Mesenchymal stem cell (in vitro differentiated cells and primary cell): ENCODE data around the gene PGF.
A peak's percentile ranks its signal among the peaks of the same experiment; 100 is the strongest.

ENCODE experiments used
- DNase-seq: peaks from one replicate; pipeline ENCODE4 v3.0.0-alpha.2; 2013
- H2AFZ ChIP-seq: one replicate; pipeline ENCODE4 v1.6.1; 2013; ENCODE audit warnings: low read depth, mild to moderate bottlenecking, control low read depth, inconsistent platforms, low read length, moderate library complexity
- H2AK5ac ChIP-seq: 2 replicates; pipeline ENCODE4 v1.6.1; 2013; ENCODE audit warnings: low read length, moderate library complexity, mild to moderate bottlenecking, inconsistent platforms; ENCODE audit not compliant: severe bottlenecking
- H2BK120ac ChIP-seq: one replicate; pipeline ENCODE4 v1.6.1; 2013; ENCODE audit warnings: low read depth, mild to moderate bottlenecking, inconsistent platforms, low read length, moderate library complexity
- H2BK12ac ChIP-seq, 2 experiments: one replicate each; pipeline ENCODE4 v1.6.1; 2013; ENCODE audit warnings: inconsistent platforms in 2 of 2, low read length in 2 of 2, mild to moderate bottlenecking in 2 of 2, moderate library complexity in 2 of 2, control low read depth in 1 of 2
- H2BK15ac ChIP-seq: one replicate; pipeline ENCODE4 v1.6.1; 2013; ENCODE audit warnings: mild to moderate bottlenecking, low read depth, inconsistent platforms; ENCODE audit not compliant: poor library complexity, severe bottlenecking
- H2BK5ac ChIP-seq: 2 replicates; pipeline ENCODE4 v1.6.1; 2013; ENCODE audit warnings: low read depth, mild to moderate bottlenecking, low read length, control low read depth, inconsistent platforms; ENCODE audit not compliant: poor library complexity, severe bottlenecking
- H3K14ac ChIP-seq, 2 experiments: one replicate each; pipeline ENCODE4 v1.6.1; 2013; ENCODE audit warnings: inconsistent platforms in 2 of 2, low read length in 2 of 2, control low read depth in 1 of 2, mild to moderate bottlenecking in 1 of 2, moderate library complexity in 1 of 2
- H3K18ac ChIP-seq, 2 experiments: one replicate each; pipeline ENCODE4 v1.6.1; 2013; ENCODE audit warnings: inconsistent platforms in 2 of 2, low read length in 2 of 2, control low read depth in 1 of 2, low read depth in 1 of 2, mild to moderate bottlenecking in 1 of 2
- H3K23ac ChIP-seq, 2 experiments: one replicate each; pipeline ENCODE4 v1.6.1; 2013; ENCODE audit warnings: inconsistent platforms in 2 of 2, low read length in 2 of 2, mild to moderate bottlenecking in 2 of 2, moderate library complexity in 2 of 2, control low read depth in 1 of 2
- H3K27ac ChIP-seq: 2 replicates; pipeline ENCODE4 v1.5.1; 2013; ENCODE audit warnings: mild to moderate bottlenecking, moderate library complexity, low read length, control low read depth, inconsistent platforms; ENCODE audit not compliant: poor library complexity, severe bottlenecking
- H3K27me3 ChIP-seq, 2 experiments: 2 replicates each; pipeline versions ENCODE4 v1.6.1 to v1.7.0; 2013; ENCODE audit warnings: low read length in 2 of 2, mild to moderate bottlenecking in 2 of 2, moderate library complexity in 2 of 2, control low read depth in 1 of 2, inconsistent platforms in 1 of 2; ENCODE audit not compliant: control insufficient read depth in 1 of 2, insufficient read depth in 1 of 2
- H3K36me3 ChIP-seq, 2 experiments: 2 replicates each; pipeline versions ENCODE4 v1.6.1 to v1.7.0; 2013; ENCODE audit warnings: low read length in 2 of 2, control low read depth in 1 of 2, inconsistent platforms in 1 of 2, low read depth in 1 of 2, mild to moderate bottlenecking in 1 of 2; ENCODE audit not compliant: insufficient read depth in 2 of 2, control insufficient read depth in 1 of 2
- H3K4ac ChIP-seq, 2 experiments: one replicate each; pipeline ENCODE4 v1.6.1; 2013; ENCODE audit warnings: inconsistent platforms in 2 of 2, low read length in 2 of 2, mild to moderate bottlenecking in 2 of 2, moderate library complexity in 2 of 2, control low read depth in 1 of 2, low read depth in 1 of 2
- H3K4me1 ChIP-seq: 2 replicates; pipeline ENCODE4 v1.6.1; 2013; ENCODE audit warnings: low read depth, low read length, control low read depth; ENCODE audit not compliant: control insufficient read depth, insufficient read depth
- H3K4me2 ChIP-seq: 2 replicates; pipeline ENCODE4 v1.6.1; 2013; ENCODE audit warnings: low read length, mild to moderate bottlenecking, inconsistent platforms; ENCODE audit not compliant: poor library complexity, severe bottlenecking
- H3K4me3 ChIP-seq, 2 experiments: 2 replicates each; pipeline versions ENCODE4 v1.5.1 to v1.7.0; 2013; ENCODE audit warnings: low read length in 2 of 2, mild to moderate bottlenecking in 2 of 2, control low read depth in 1 of 2, low read depth in 1 of 2; ENCODE audit not compliant: insufficient read depth in 1 of 2
- H3K79me1 ChIP-seq: replicated peaks from 2 replicates; pipeline ENCODE4 v1.6.1; 2013; ENCODE audit warnings: mild to moderate bottlenecking, control low read depth, low read length, inconsistent platforms; ENCODE audit not compliant: poor library complexity, severe bottlenecking
- H3K9ac ChIP-seq: 2 replicates; pipeline ENCODE4 v1.7.0; 2013; ENCODE audit warnings: mild to moderate bottlenecking, low read length, moderate library complexity
- H3K9me3 ChIP-seq: 2 replicates; pipeline ENCODE4 v1.7.0; 2013; ENCODE audit warnings: mild to moderate bottlenecking, low read length; ENCODE audit not compliant: control insufficient read depth
- H4K8ac ChIP-seq: one replicate; pipeline ENCODE4 v1.6.1; 2013; ENCODE audit warnings: inconsistent platforms, mild to moderate bottlenecking, low read length, moderate library complexity
- H4K91ac ChIP-seq: one replicate; pipeline ENCODE4 v1.6.1; 2013; ENCODE audit warnings: mild to moderate bottlenecking, low read length, inconsistent platforms
- WGBS: methylation state at CpG from one replicate; pipeline ENCODE4 v1.1.7; 2013; ENCODE audit warnings: mixed read lengths; 5-methylcytosine and 5-hydroxymethylcytosine counted together

Gene PGF

GRCh38 chr14:74896400-74896799 lies 59.0 kb downstream of the PGF start:
- no peaks in the 10 kb centered on the region for H3K9me3 ChIP-seq
- H2BK12ac ChIP-seq, result no peak overlapping the region
- no peak overlapping the region for H2AK5ac ChIP-seq
- H3K79me1 ChIP-seq, result peaks cover 34% of the 10 kb centered on the region
- H3K4ac ChIP-seq, result no peak overlapping the region
- H3K4me1 ChIP-seq, result peaks cover 2% of the 10 kb centered on the region
- no peak for DNase-seq
- H3K23ac ChIP-seq, result no peak overlapping the region
- H2BK5ac ChIP-seq, result no peak overlapping the region
- H3K14ac ChIP-seq, result no peak overlapping the region
- WGBS, result 97% methylated on average over 3 of the region's 3 CpGs
- H3K4me2 ChIP-seq, result no peak overlapping the region
- no peak overlapping the region for H2AFZ ChIP-seq
- no peaks in the 10 kb centered on the region for H3K27me3 ChIP-seq
- no peak overlapping the region for H2BK15ac ChIP-seq
- no peak overlapping the region for H4K8ac ChIP-seq
- H3K9ac ChIP-seq, result no peak overlapping the region
- H3K36me3 ChIP-seq, result peaks cover 66 to 95% of the 10 kb centered on the region in 2 experiments
- H3K4me3 ChIP-seq, result no peak overlapping the region
- no peak overlapping the region for H2BK120ac ChIP-seq
- H4K91ac ChIP-seq, result no peak overlapping the region
- H3K18ac ChIP-seq, result no peak overlapping the region
- no peak overlapping the region for H3K27ac ChIP-seq

GRCh38 chr14:74893614-74894091 lies 61.7 kb downstream of the PGF start:
- Histone ChIP-seq H3K14ac (no peak overlapping the region), H3K4me3 (no peak overlapping the region), H3K27ac (no peak overlapping the region), H4K91ac (no peak overlapping the region), H3K4me1 (peaks cover 3% of the 10 kb centered on the region), H3K4me2 (no peak overlapping the region), H4K8ac (no peak overlapping the region), H3K18ac (no peak overlapping the region), H2AK5ac (no peak overlapping the region), H3K9ac (no peak overlapping the region), H2BK5ac (no peak overlapping the region), H3K4ac (no peak overlapping the region), H2BK12ac (no peak overlapping the region), H2BK120ac (no peak overlapping the region), H2AFZ (no peak overlapping the region), H3K36me3 (peaks cover 49 to 93% of the 10 kb centered on the region in 2 experiments), H3K23ac (no peak overlapping the region), H3K79me1 (peaks cover 39% of the 10 kb centered on the region), H2BK15ac (no peak overlapping the region), H3K9me3 (no peaks in the 10 kb centered on the region), H3K27me3 (no peaks in the 10 kb centered on the region)
- DNase-seq, result no peak
- 97% methylated on average over 3 of the region's 4 CpGs for WGBS

- no peaks in the 10 kb centered on the region for H3K9me3 ChIP-seq
- no peaks in the 10 kb centered on the region for H3K27me3 ChIP-seq
- no peak overlapping the region for H3K4me3 ChIP-seq
- H3K4ac ChIP-seq, result no peak overlapping the region
- H2BK12ac ChIP-seq, result no peak overlapping the region
- peaks cover 44 to 89% of the 10 kb centered on the region in 2 experiments for H3K36me3 ChIP-seq
- H2AK5ac ChIP-seq, result no peak overlapping the region
- no peak overlapping the region for H4K91ac ChIP-seq
- H3K27ac ChIP-seq, result no peak overlapping the region
- no peak overlapping the region for H2BK120ac ChIP-seq
- no peak overlapping the region for H3K4me2 ChIP-seq
- 91% methylated on average over 5 of the region's 5 CpGs for WGBS
- no peak for DNase-seq
- peak overlapping the region; percentile 26 for H3K9ac ChIP-seq
- H4K8ac ChIP-seq, result no peak overlapping the region
- H2BK5ac ChIP-seq, result no peak overlapping the region
- H2AFZ ChIP-seq, result no peak overlapping the region
- H2BK15ac ChIP-seq, result no peak overlapping the region
- no peak overlapping the region for H3K23ac ChIP-seq
- H3K18ac ChIP-seq, result no peak overlapping the region
- H3K79me1 ChIP-seq, result peaks cover 36% of the 10 kb centered on the region
- peaks cover 4% of the 10 kb centered on the region for H3K4me1 ChIP-seq
- H3K14ac ChIP-seq, result no peak overlapping the region
These were observed 62.7 kb downstream of the PGF start for GRCh38 chr14:74892745-74893144.

- H3K27me3 ChIP-seq, result no peaks in the 10 kb centered on the region
- H3K79me1 ChIP-seq, result peaks cover 34% of the 10 kb centered on the region
- H4K8ac ChIP-seq, result no peak overlapping the region
- no peak overlapping the region for H3K27ac ChIP-seq
- no peak overlapping the region for H3K4me2 ChIP-seq
- H3K9me3 ChIP-seq, result no peaks in the 10 kb centered on the region
- H2AK5ac ChIP-seq, result no peak overlapping the region
- no peak overlapping the region for H3K14ac ChIP-seq
- H3K4ac ChIP-seq, result no peak overlapping the region
- H2BK12ac ChIP-seq, result no peak overlapping the region
- H3K36me3 ChIP-seq, result peaks cover 42 to 88% of the 10 kb centered on the region in 2 experiments
- H3K23ac ChIP-seq, result no peak overlapping the region
- no peak overlapping the region for H3K4me3 ChIP-seq
- H2BK15ac ChIP-seq, result no peak overlapping the region
- H2BK5ac ChIP-seq, result no peak overlapping the region
- no peak overlapping the region for H2AFZ ChIP-seq
- no peak for DNase-seq
- WGBS, result 78% methylated on average over 6 of the region's 6 CpGs
- no peak overlapping the region for H3K18ac ChIP-seq
- no peak overlapping the region for H4K91ac ChIP-seq
- H3K9ac ChIP-seq, result peak overlapping the region; percentile 26
- H2BK120ac ChIP-seq, result no peak overlapping the region
- H3K4me1 ChIP-seq, result peaks cover 4% of the 10 kb centered on the region
These were observed 63.5 kb downstream of the PGF start for GRCh38 chr14:74891870-74892269.
